ENCODE results near the gene UBE2M. TPM values are rescaled to one million over a fixed set of nuclear protein-coding genes. Genes with fewer than 3 reads are reported as not detected.

Gene UBE2M
- total RNA-seq, 1 experiment from 2014 or later = 133 TPM

GRCh38 chr19:58586133-58586765 lies 27.8 kb upstream of the UBE2M start:
- H3K27ac Mint-ChIP-seq (ENCODE audit: unreplicated experiment) = no peak overlapping the region
- Histone ChIP-seq H3K4me1 (no peaks in the 10 kb centered on the region), H3K4me3 (ENCODE audit: low read depth, low read length) (no peak overlapping the region), H3K27me3 (replicated peaks; ENCODE audit: control insufficient read depth, insufficient read depth, low read length) (no peaks in the 10 kb centered on the region), H3K9me3 (no peaks in the 10 kb centered on the region), H3K36me3 (ENCODE audit: control insufficient read depth, insufficient read depth, low read length) (no peaks in the 10 kb centered on the region; the same call in 1 of the 2 replicates)
- no peak for DNase-seq
- no peak for TF ChIP-seq CTCF (IDR thresholded peaks at IDR 0.05; ENCODE audit: insufficient read depth in 1 of 2, low read depth in 1 of 2, low read length in 1 of 2, severe bottlenecking in 1 of 2, unreplicated experiment in 1 of 2)
- H3K4me1 Mint-ChIP-seq (ENCODE audit: low read depth, unreplicated experiment) = no peaks in the 10 kb centered on the region
- H3K36me3 Mint-ChIP-seq (ENCODE audit: insufficient read depth, unreplicated experiment) = peaks cover 14% of the 10 kb centered on the region
- intact Hi-C loops (cut with micrococcal nuclease; ENCODE audit: unreplicated experiment) = no loop called here
- ChIA-PET POLR2A (no interaction called here), CTCF (no interaction called here)
- no peak overlapping the region for H3K4me3 Mint-ChIP-seq (ENCODE audit: unreplicated experiment)
- no peaks in the 10 kb centered on the region for H3K27me3 Mint-ChIP-seq (ENCODE audit: insufficient read depth, unreplicated experiment)
- H3K9me3 Mint-ChIP-seq (ENCODE audit: unreplicated experiment) = no peaks in the 10 kb centered on the region
- BruUV-seq (replicated peaks) = no TSS peak

GRCh38 chr19:58585442-58586132 lies 27.2 kb upstream of the UBE2M start:
- no peak for TF ChIP-seq CTCF (IDR thresholded peaks at IDR 0.05; ENCODE audit: insufficient read depth in 1 of 2, low read depth in 1 of 2, low read length in 1 of 2, severe bottlenecking in 1 of 2, unreplicated experiment in 1 of 2)
- no peaks in the 10 kb centered on the region for H3K4me1 Mint-ChIP-seq (ENCODE audit: low read depth, unreplicated experiment)
- no TSS peak for BruUV-seq (replicated peaks)
- H3K27me3 Mint-ChIP-seq (ENCODE audit: insufficient read depth, unreplicated experiment) = no peaks in the 10 kb centered on the region
- Histone ChIP-seq H3K36me3 (ENCODE audit: control insufficient read depth, insufficient read depth, low read length) (no peaks in the 10 kb centered on the region; the same call in 1 of the 2 replicates), H3K27me3 (replicated peaks; ENCODE audit: control insufficient read depth, insufficient read depth, low read length) (no peaks in the 10 kb centered on the region), H3K4me1 (no peaks in the 10 kb centered on the region), H3K4me3 (ENCODE audit: low read depth, low read length) (no peak overlapping the region), H3K9me3 (no peaks in the 10 kb centered on the region)
- intact Hi-C loops (cut with micrococcal nuclease; ENCODE audit: unreplicated experiment) = no loop called here
- peaks cover 18% of the 10 kb centered on the region for H3K36me3 Mint-ChIP-seq (ENCODE audit: insufficient read depth, unreplicated experiment)
- H3K4me3 Mint-ChIP-seq (ENCODE audit: unreplicated experiment) = no peak overlapping the region
- DNase-seq = no peak
- no peak overlapping the region for H3K27ac Mint-ChIP-seq (ENCODE audit: unreplicated experiment)
- H3K9me3 Mint-ChIP-seq (ENCODE audit: unreplicated experiment) = no peaks in the 10 kb centered on the region
- POLR2A ChIA-PET = no interaction called here
- CTCF ChIA-PET = no interaction called here

GRCh38 chr19:58584498-58585441 lies 26.4 kb upstream of the UBE2M start:
- Histone ChIP-seq H3K9me3 (no peaks in the 10 kb centered on the region), H3K27me3 (replicated peaks; ENCODE audit: control insufficient read depth, insufficient read depth, low read length) (no peaks in the 10 kb centered on the region), H3K4me1 (no peaks in the 10 kb centered on the region), H3K36me3 (ENCODE audit: control insufficient read depth, insufficient read depth, low read length) (no peaks in the 10 kb centered on the region; the same call in 1 of the 2 replicates), H3K4me3 (ENCODE audit: low read depth, low read length) (no peak overlapping the region)
- no peaks in the 10 kb centered on the region for H3K27me3 Mint-ChIP-seq (ENCODE audit: insufficient read depth, unreplicated experiment)
- H3K36me3 Mint-ChIP-seq (ENCODE audit: insufficient read depth, unreplicated experiment) = peaks cover 18% of the 10 kb centered on the region
- ChIA-PET POLR2A (no interaction called here), CTCF (no interaction called here)
- TF ChIP-seq CTCF (IDR thresholded peaks at IDR 0.05; ENCODE audit: insufficient read depth in 1 of 2, low read depth in 1 of 2, low read length in 1 of 2, severe bottlenecking in 1 of 2, unreplicated experiment in 1 of 2) = no peak
- no peak for DNase-seq
- H3K9me3 Mint-ChIP-seq (ENCODE audit: unreplicated experiment) = no peaks in the 10 kb centered on the region
- no peak overlapping the region for H3K4me3 Mint-ChIP-seq (ENCODE audit: unreplicated experiment)
- H3K27ac Mint-ChIP-seq (ENCODE audit: unreplicated experiment) = no peak overlapping the region
- no TSS peak for BruUV-seq (replicated peaks)
- no peaks in the 10 kb centered on the region for H3K4me1 Mint-ChIP-seq (ENCODE audit: low read depth, unreplicated experiment)
- intact Hi-C loops (cut with micrococcal nuclease; ENCODE audit: unreplicated experiment) = no loop called here

All from Caco-2 (cell line).